SK-N-SH (cell line): ENCODE results near the gene NPY1R. TPM values are rescaled to one million over a fixed set of nuclear protein-coding genes. Genes with fewer than 3 reads are reported as not detected.

Experiments
- CTCF ChIA-PET: fragments of 300-600, 350-600 bp; formaldehyde crosslinking; extraction: SDS; loops from one replicate; lab custom pipeline; 2021; lab: Yijun Ruan, JAX
- POLR2A ChIA-PET: fragments of 350-600 bp; sonication (Branson Sonifier 250); formaldehyde crosslinking; extraction: SDS; loops from one replicate; lab custom pipeline; 2020; ENCODE audit warnings: antibody characterized with exemption, inconsistent platforms; lab: Yijun Ruan, JAX
- DNase-seq: peaks from one replicate; pipeline ENCODE4 v3.0.0; 2012
- H2AFZ ChIP-seq: fragments of 200-600 bp; sonication (generic); 2 replicates; pipeline ENCODE4 v1.8.1; 2016; ENCODE audit warnings: antibody characterized with exemption, mild to moderate bottlenecking, low read depth
- H3F3A ChIP-seq: fragments of 200-600 bp; sonication (generic); replicated peaks from 2 replicates; pipeline ENCODE3; 2016; ENCODE audit warnings: antibody characterized with exemption, mild to moderate bottlenecking; ENCODE audit not compliant: insufficient read depth
- H3K27ac ChIP-seq, 2 experiments: fragments of 200-500 bp in 1 of 2; fragments of 200-600 bp in 1 of 2; sonication (Bioruptor generic) in 1 of 2; sonication (generic), shearing (Covaris generic) in 1 of 2; 2 replicates each; pipeline versions ENCODE4 v1.5.1 to v1.6.1; 2014 to 2016; ENCODE audit warnings: low read depth in 2 of 2, inconsistent platforms in 1 of 2, low read length in 1 of 2, mild to moderate bottlenecking in 1 of 2, mixed read lengths in 1 of 2
- H3K27me3 ChIP-seq: fragments of 200-600 bp; sonication (generic), shearing (Covaris generic); 2 replicates; pipeline ENCODE4 v1.6.1; 2016; ENCODE audit warnings: mixed run types; ENCODE audit not compliant: insufficient read depth
- H3K36me3 ChIP-seq, 2 experiments: fragments of 200-500 bp in 1 of 2; fragments of 200-600 bp in 1 of 2; sonication (Bioruptor generic) in 1 of 2; sonication (generic) in 1 of 2; replicated peaks in 1 of 2; 2 replicates each; pipeline versions ENCODE3 to v1.5.1; 2014 to 2016; ENCODE audit warnings: low read length in 1 of 2, mild to moderate bottlenecking in 1 of 2; ENCODE audit not compliant: insufficient read depth in 2 of 2, control insufficient read depth in 1 of 2
- H3K4me1 ChIP-seq, 2 experiments: fragments of 200-500 bp in 1 of 2; fragments of 200-600 bp in 1 of 2; sonication (Bioruptor generic) in 1 of 2; sonication (generic), shearing (Covaris generic) in 1 of 2; 2 replicates each; pipeline versions ENCODE4 v1.5.1 to v1.6.1; 2014 to 2016; ENCODE audit warnings: low read depth in 1 of 2, low read length in 1 of 2, mixed run types in 1 of 2; ENCODE audit not compliant: insufficient read depth in 2 of 2, control insufficient read depth in 1 of 2
- H3K4me2 ChIP-seq: fragments of 200-600 bp; sonication (generic), shearing (Covaris generic); 2 replicates; pipeline ENCODE4 v1.6.1; 2017; ENCODE audit warnings: mixed run types
- H3K4me3 ChIP-seq, 2 experiments: fragments of 200-500 bp in 1 of 2; fragments of 200-600 bp in 1 of 2; sonication (Bioruptor generic) in 1 of 2; sonication (generic), shearing (Covaris generic) in 1 of 2; 2 replicates each; pipeline versions ENCODE4 v1.5.1 to v1.8.1; 2014 to 2016; ENCODE audit warnings: low read depth in 2 of 2, inconsistent platforms in 1 of 2, low read length in 1 of 2, mild to moderate bottlenecking in 1 of 2, mixed read lengths in 1 of 2, moderate library complexity in 1 of 2
- H3K79me2 ChIP-seq: fragments of 200-600 bp; sonication (generic); 2 replicates; pipeline ENCODE4 v1.8.1; 2017; ENCODE audit warnings: mild to moderate bottlenecking; ENCODE audit not compliant: insufficient read depth
- H3K9ac ChIP-seq: fragments of 200-600 bp; sonication (generic); 2 replicates; pipeline ENCODE4 v1.6.1; 2017; ENCODE audit warnings: mixed run types
- H3K9me2 ChIP-seq: fragments of 200-600 bp; sonication (generic); 2 replicates; pipeline ENCODE4 v1.6.1; 2017; ENCODE audit warnings: mixed run types
- H3K9me3 ChIP-seq: fragments of 200-600 bp; sonication (generic); 2 replicates; pipeline ENCODE4 v1.6.1; 2017; ENCODE audit warnings: mixed run types, mild to moderate bottlenecking, moderate library complexity
- H4K20me1 ChIP-seq: fragments of 200-600 bp; sonication (generic); 2 replicates; pipeline ENCODE4 v1.6.1; 2017; ENCODE audit warnings: mild to moderate bottlenecking, mixed run types; ENCODE audit not compliant: insufficient read depth
- CHD2 ChIP-seq: fragments of 150-350 bp; IDR thresholded peaks from 2 replicates; pipeline ENCODE4 v1.6.1; 2018; ENCODE audit warnings: low read length; ENCODE audit not compliant: partially characterized antibody
- CTCF ChIP-seq: fragments of 200-600 bp; sonication (generic); IDR thresholded peaks from 2 replicates; pipeline ENCODE4 v1.6.1; 2017; ENCODE audit warnings: antibody characterized with exemption, mild to moderate bottlenecking, moderate library complexity
- FOXJ3 ChIP-seq: sonication (generic); formaldehyde crosslinking; IDR thresholded peaks from 2 replicates; pipeline ENCODE4 v1.5.1; 2020; ENCODE audit warnings: mild to moderate bottlenecking, missing genetic modification reagents
- GABPA ChIP-seq: IDR thresholded peaks from 2 replicates; pipeline ENCODE4 v1.4.0; 2012; ENCODE audit warnings: low read depth, mild to moderate bottlenecking
- GATA2 ChIP-seq: sonication (generic); formaldehyde crosslinking; IDR thresholded peaks from 2 replicates; pipeline ENCODE4 v1.5.0; 2020; ENCODE audit warnings: mild to moderate bottlenecking, missing genetic modification reagents
- IRF3 ChIP-seq: fragments of 150-350 bp; IDR thresholded peaks from 2 replicates; pipeline ENCODE4 v1.6.1; 2016; ENCODE audit warnings: mild to moderate bottlenecking, low read depth, low read length
- JUND ChIP-seq: IDR thresholded peaks from 2 replicates; pipeline ENCODE4 v1.4.0; 2012
- MEF2A ChIP-seq: IDR thresholded peaks from 2 replicates; pipeline ENCODE4 v1.4.0; 2012; ENCODE audit warnings: low read depth, borderline replicate concordance
- RCOR1 ChIP-seq: fragments of 150-350 bp; IDR thresholded peaks from 2 replicates; pipeline ENCODE4 v1.6.1; 2017; ENCODE audit warnings: antibody characterized with exemption, low read length
- RXRA ChIP-seq: IDR thresholded peaks from 2 replicates; pipeline ENCODE4 v1.4.0; 2012; ENCODE audit warnings: low read depth, mild to moderate bottlenecking, borderline replicate concordance
- SIN3A ChIP-seq: IDR thresholded peaks from 2 replicates; pipeline ENCODE4 v1.6.1; 2012; ENCODE audit warnings: low read depth, mild to moderate bottlenecking, low read length, moderate library complexity, borderline replicate concordance
- SMC3 ChIP-seq: IDR thresholded peaks from 2 replicates; pipeline ENCODE4 v1.6.1; 2012; ENCODE audit warnings: low read depth, low read length, improper control_type of control experiment
- USF1 ChIP-seq: IDR thresholded peaks from 2 replicates; pipeline ENCODE4 v1.4.0; 2012; ENCODE audit warnings: low read depth, borderline replicate concordance
- USF2 ChIP-seq: fragments of 150-350 bp; IDR thresholded peaks from 2 replicates; pipeline ENCODE4 v1.6.1; 2017; ENCODE audit warnings: antibody characterized with exemption, low read length, low read depth, borderline replicate concordance
- YY1 ChIP-seq: IDR thresholded peaks from 2 replicates; pipeline ENCODE4 v1.4.0; 2012; ENCODE audit warnings: low read depth, mild to moderate bottlenecking
- ZBTB33 ChIP-seq: IDR thresholded peaks from 2 replicates; pipeline ENCODE4 v1.4.0; 2012; ENCODE audit warnings: low read depth, borderline replicate concordance
- WGBS: methylation state at CpG from one replicate; pipeline ENCODE4 v1.1.6; 2017; ENCODE audit warnings: low lambda C conversion rate; 5-methylcytosine and 5-hydroxymethylcytosine counted together
- polyA plus RNA-seq, 3 experiments: library from polyadenylated mRNA; depleted of rRNA; stranded (reverse); fragments of >200 nt; gene quantifications; 2 replicates each; pipeline ENCODE4 v1.2.3, GENCODE V29; 2012

NPY1R gene
- polyA plus RNA-seq, 1 of the 3 experiments (the other 2 are of a cell fraction): not detected

- POLR2A ChIA-PET: no interaction called here
These were observed 29.3 kb downstream of the NPY1R start for GRCh38 chr4:163303069-163303468.

More at GRCh38 chr4:163303069-163303468, 29.3 kb downstream of the NPY1R start:
- H3K36me3 ChIP-seq: no peaks in the 10 kb centered on the region
- no peak overlapping the region for H2AFZ ChIP-seq
- no peak for DNase-seq
- H3K4me2 ChIP-seq: no peak overlapping the region
- CTCF ChIA-PET: no interaction called here
- H3K79me2 ChIP-seq: no peaks in the 10 kb centered on the region
- no peaks in the 10 kb centered on the region for H3K9me3 ChIP-seq
- no peaks in the 10 kb centered on the region for H3F3A ChIP-seq
- H3K27ac ChIP-seq: no peak overlapping the region
- TF ChIP-seq RCOR1 (no peak), GABPA (no peak), YY1 (no peak), SMC3 (no peak), FOXJ3 (CRISPR knock-in tag) (no peak), ZBTB33 (no peak), CTCF (no peak), USF2 (no peak), GATA2 (CRISPR knock-in tag) (no peak), CHD2 (no peak), RXRA (no peak), JUND (no peak), MEF2A (no peak), SIN3A (no peak), USF1 (no peak), IRF3 (no peak)
- no peaks in the 10 kb centered on the region for H3K4me1 ChIP-seq
- H3K27me3 ChIP-seq: no peaks in the 10 kb centered on the region
- no peak overlapping the region for H3K9ac ChIP-seq
- no peaks in the 10 kb centered on the region for H3K9me2 ChIP-seq
- 27% methylated on average over 2 of the region's 2 CpGs for WGBS
- no peak overlapping the region for H3K4me3 ChIP-seq
- H4K20me1 ChIP-seq: no peaks in the 10 kb centered on the region
